Measurements from ENCODE around the gene RNF214. TPM values are rescaled to one million over a fixed set of nuclear protein-coding genes. Genes with fewer than 3 reads are reported as not detected.

Gene RNF214
- total and polyA plus RNA-seq, 2 of the 13 experiments (the other 11 are each of a cell fraction or from before 2014, with no cell fraction given) = 10.7 to 12.6 TPM

- Histone ChIP-seq H2AFZ (ENCODE audit: low read length) (no peak overlapping the region), H3K79me2 (ENCODE audit: insufficient read depth, low read length) (no peaks in the 10 kb centered on the region), H3K4me1 (ENCODE audit: insufficient read depth, low read length) (peaks cover 16% of the 10 kb centered on the region), H3K4me2 (ENCODE audit: low read depth, low read length) (no peak overlapping the region), H3K4me3 (replicated peaks in 1 of 3; ENCODE audit: insufficient read depth in 1 of 3, low read depth in 2 of 3, low read length in 3 of 3) (no peak overlapping the region), H3K27me3 (ENCODE audit: control insufficient read depth in 1 of 2, insufficient read depth in 2 of 2, low read length in 2 of 2) (no peaks in the 10 kb centered on the region), H3K9ac (ENCODE audit: insufficient read depth, low read depth, low read length) (no peak overlapping the region), H3K27ac (ENCODE audit: extremely low read length, insufficient read depth, low read length) (no peak overlapping the region), H3K36me3 (replicated peaks in 1 of 2; ENCODE audit: control insufficient read depth in 1 of 2, insufficient read depth in 2 of 2, low read length in 2 of 2) (peaks cover 0 to 20% of the 10 kb centered on the region in 2 experiments; a peak in 2 of 5 replicates), H4K20me1 (ENCODE audit: insufficient read depth, low read length) (no peaks in the 10 kb centered on the region), H3K9me3 (ENCODE audit: low read length) (no peaks in the 10 kb centered on the region)
- in situ Hi-C loops (cut with HindIII; ENCODE audit: extremely low pct_ligation_motif_present, low pct_unique_long_range_greater_than_20kb) (loop anchor here (5.0 kb wide), 1 partner anchor 39 kb away; no protein-coding TSS in a partner anchor), intact Hi-C loops (cut with micrococcal nuclease; ENCODE audit: unreplicated experiment) (loop anchor here (10.0 kb wide), 1 partner anchor 116 kb away; no protein-coding TSS in a partner anchor)
- FAIRE-seq (no peak), DNase-seq (ENCODE audit: low spot score) (no peak), ATAC-seq (no peak)
- TF ChIP-seq ZNF510 (CRISPR knock-in tag; IDR thresholded peaks at IDR 0.05; ENCODE audit: low read depth) = no peak
- TF ChIP-seq FOSL2 (CRISPR knock-in tag; IDR thresholded peaks at IDR 0.05) = no peak
- no peak for TF ChIP-seq TRAFD1 (CRISPR knock-in tag; IDR thresholded peaks at IDR 0.05; ENCODE audit: borderline replicate concordance)
- TF ChIP-seq PBX2 (CRISPR knock-in tag; IDR thresholded peaks at IDR 0.05) = no peak
- TF ChIP-seq SATB2 (CRISPR knock-in tag; IDR thresholded peaks at IDR 0.05) = no peak
- TF ChIP-seq, protein P1, sequence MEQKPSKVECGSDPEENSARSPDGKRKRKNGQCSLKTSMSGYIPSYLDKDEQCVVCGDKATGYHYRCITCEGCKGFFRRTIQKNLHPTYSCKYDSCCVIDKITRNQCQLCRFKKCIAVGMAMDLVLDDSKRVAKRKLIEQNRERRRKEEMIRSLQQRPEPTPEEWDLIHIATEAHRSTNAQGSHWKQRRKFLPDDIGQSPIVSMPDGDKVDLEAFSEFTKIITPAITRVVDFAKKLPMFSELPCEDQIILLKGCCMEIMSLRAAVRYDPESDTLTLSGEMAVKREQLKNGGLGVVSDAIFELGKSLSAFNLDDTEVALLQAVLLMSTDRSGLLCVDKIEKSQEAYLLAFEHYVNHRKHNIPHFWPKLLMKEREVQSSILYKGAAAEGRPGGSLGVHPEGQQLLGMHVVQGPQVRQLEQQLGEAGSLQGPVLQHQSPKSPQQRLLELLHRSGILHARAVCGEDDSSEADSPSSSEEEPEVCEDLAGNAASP (CRISPR knock-in tag; IDR thresholded peaks at IDR 0.05; ENCODE audit: borderline replicate concordance) = no peak
- TF ChIP-seq ZNF75D (CRISPR knock-in tag; IDR thresholded peaks at IDR 0.05; ENCODE audit: borderline replicate concordance) = no peak
- TF ChIP-seq, protein P2, sequence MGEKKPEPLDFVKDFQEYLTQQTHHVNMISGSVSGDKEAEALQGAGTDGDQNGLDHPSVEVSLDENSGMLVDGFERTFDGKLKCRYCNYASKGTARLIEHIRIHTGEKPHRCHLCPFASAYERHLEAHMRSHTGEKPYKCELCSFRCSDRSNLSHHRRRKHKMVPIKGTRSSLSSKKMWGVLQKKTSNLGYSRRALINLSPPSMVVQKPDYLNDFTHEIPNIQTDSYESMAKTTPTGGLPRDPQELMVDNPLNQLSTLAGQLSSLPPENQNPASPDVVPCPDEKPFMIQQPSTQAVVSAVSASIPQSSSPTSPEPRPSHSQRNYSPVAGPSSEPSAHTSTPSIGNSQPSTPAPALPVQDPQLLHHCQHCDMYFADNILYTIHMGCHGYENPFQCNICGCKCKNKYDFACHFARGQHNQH (CRISPR knock-in tag; IDR thresholded peaks at IDR 0.05) = no peak
- no peak for TF ChIP-seq JUN (CRISPR knock-in tag; IDR thresholded peaks at IDR 0.05)
- no peak for TF ChIP-seq PAWR (CRISPR knock-in tag; IDR thresholded peaks at IDR 0.05; ENCODE audit: borderline replicate concordance)
- no peak for TF ChIP-seq ARID3A (IDR thresholded peaks at IDR 0.05; ENCODE audit: low read depth, low read length)
- POLR2A ChIA-PET = no interaction called here
- WGBS (ENCODE audit: low lambda C conversion rate) = 90% methylated on average over 3 of the region's 7 CpGs
- CTCF ChIA-PET (ENCODE audit: low intra/inter-chr PET ratio, low total read pairs) = no interaction called here
- no TSS peak for BruUV-seq (replicated peaks)
Observed at GRCh38 chr11:117220999-117221774, 11.3 kb upstream of the RNF214 start.

Measured in HepG2 (cell line).